H1 (cell line): ENCODE data around the gene DCTN2. TPM values are rescaled to one million over a fixed set of nuclear protein-coding genes. Genes with fewer than 3 reads are reported as not detected.

Source experiments
- ATF3 ChIP-seq: IDR thresholded peaks from 2 replicates; pipeline ENCODE4 v1.6.1; 2011; ENCODE audit warnings: low read depth, mild to moderate bottlenecking, low read length; ENCODE audit not compliant: insufficient read depth
- BRCA1 ChIP-seq: IDR thresholded peaks from 2 replicates; pipeline ENCODE4 v1.6.1; 2012; ENCODE audit warnings: low read depth, low read length, improper control_type of control experiment
- CBX5 ChIP-seq: fragments of 300-800, 300-1000 bp; sonication (generic); IDR thresholded peaks from 2 replicates; pipeline ENCODE4 v1.7.1; 2016; ENCODE audit warnings: antibody characterized with exemption, low read length, low read depth
- KDM1A ChIP-seq: fragments of 200-600, 300-600 bp; sonication (generic); IDR thresholded peaks from 2 replicates; pipeline ENCODE4 v1.7.1; 2016; ENCODE audit warnings: mild to moderate bottlenecking, low read length, borderline replicate concordance
- MAFK ChIP-seq: IDR thresholded peaks from 2 replicates; pipeline ENCODE4 v1.6.1; 2012; ENCODE audit warnings: low read depth, mild to moderate bottlenecking, improper control_type of control experiment, low read length
- POLR2A ChIP-seq, 2 experiments: IDR thresholded peaks; 1 replicate in 1 of 2; 2 replicates in 1 of 2; pipeline ENCODE4 v1.6.1; 2011; ENCODE audit warnings: low read depth in 2 of 2, low read length in 2 of 2, mild to moderate bottlenecking in 2 of 2; ENCODE audit errors: control extremely low read depth in 1 of 2
- RXRA ChIP-seq: IDR thresholded peaks from 2 replicates; pipeline ENCODE4 v1.6.1; 2011; ENCODE audit warnings: low read depth, mild to moderate bottlenecking, low read length, moderate library complexity; ENCODE audit not compliant: insufficient read depth
- TAF7 ChIP-seq: optimal IDR thresholded peaks from 2 replicates; pipeline ENCODE3; 2011; ENCODE audit warnings: low read depth, mild to moderate bottlenecking, inconsistent platforms, low read length, moderate library complexity, borderline replicate concordance
- polyA plus RNA-seq, 7 experiments: library from polyadenylated mRNA; depleted of rRNA in 3 of 7; stranded (reverse) in 5 of 7; unstranded in 2 of 7; fragments of >200 nt in 5 of 7; fragments of 200-250 nt in 2 of 7; gene quantifications; 1 replicate in 5 of 7; 2 replicates in 1 of 7; 4 replicates in 1 of 7; pipeline versions ENCODE4 v1.2.1 to v1.2.3, GENCODE V29; 2011 to 2013; ENCODE audit warnings: missing spikeins in 2 of 7, mixed read lengths in 2 of 7
- total RNA-seq: library from RNA; stranded (reverse); fragmentation: NEBNext Ultra II Directional; extraction: Animal tissue kit (Norgen Biotek cat#: 25700); gene quantifications from 2 replicates; pipeline ENCODE4 v1.2.1, GENCODE V29; 2021
- TF ChIP-seq, protein P1 (sequence below): fragments of 300-600 bp; sonication (generic); IDR thresholded peaks from 2 replicates; pipeline ENCODE4 v1.7.1; 2012; ENCODE audit warnings: low read length, moderate library complexity, mild to moderate bottlenecking, inconsistent platforms; ENCODE audit not compliant: insufficient replicate concordance

Gene DCTN2
- total and polyA plus RNA-seq, 2 of the 8 experiments (the other 6 are each of a cell fraction or from before 2014, with no cell fraction given) = 90.3 to 91.9 TPM

- TF ChIP-seq, protein P1, sequence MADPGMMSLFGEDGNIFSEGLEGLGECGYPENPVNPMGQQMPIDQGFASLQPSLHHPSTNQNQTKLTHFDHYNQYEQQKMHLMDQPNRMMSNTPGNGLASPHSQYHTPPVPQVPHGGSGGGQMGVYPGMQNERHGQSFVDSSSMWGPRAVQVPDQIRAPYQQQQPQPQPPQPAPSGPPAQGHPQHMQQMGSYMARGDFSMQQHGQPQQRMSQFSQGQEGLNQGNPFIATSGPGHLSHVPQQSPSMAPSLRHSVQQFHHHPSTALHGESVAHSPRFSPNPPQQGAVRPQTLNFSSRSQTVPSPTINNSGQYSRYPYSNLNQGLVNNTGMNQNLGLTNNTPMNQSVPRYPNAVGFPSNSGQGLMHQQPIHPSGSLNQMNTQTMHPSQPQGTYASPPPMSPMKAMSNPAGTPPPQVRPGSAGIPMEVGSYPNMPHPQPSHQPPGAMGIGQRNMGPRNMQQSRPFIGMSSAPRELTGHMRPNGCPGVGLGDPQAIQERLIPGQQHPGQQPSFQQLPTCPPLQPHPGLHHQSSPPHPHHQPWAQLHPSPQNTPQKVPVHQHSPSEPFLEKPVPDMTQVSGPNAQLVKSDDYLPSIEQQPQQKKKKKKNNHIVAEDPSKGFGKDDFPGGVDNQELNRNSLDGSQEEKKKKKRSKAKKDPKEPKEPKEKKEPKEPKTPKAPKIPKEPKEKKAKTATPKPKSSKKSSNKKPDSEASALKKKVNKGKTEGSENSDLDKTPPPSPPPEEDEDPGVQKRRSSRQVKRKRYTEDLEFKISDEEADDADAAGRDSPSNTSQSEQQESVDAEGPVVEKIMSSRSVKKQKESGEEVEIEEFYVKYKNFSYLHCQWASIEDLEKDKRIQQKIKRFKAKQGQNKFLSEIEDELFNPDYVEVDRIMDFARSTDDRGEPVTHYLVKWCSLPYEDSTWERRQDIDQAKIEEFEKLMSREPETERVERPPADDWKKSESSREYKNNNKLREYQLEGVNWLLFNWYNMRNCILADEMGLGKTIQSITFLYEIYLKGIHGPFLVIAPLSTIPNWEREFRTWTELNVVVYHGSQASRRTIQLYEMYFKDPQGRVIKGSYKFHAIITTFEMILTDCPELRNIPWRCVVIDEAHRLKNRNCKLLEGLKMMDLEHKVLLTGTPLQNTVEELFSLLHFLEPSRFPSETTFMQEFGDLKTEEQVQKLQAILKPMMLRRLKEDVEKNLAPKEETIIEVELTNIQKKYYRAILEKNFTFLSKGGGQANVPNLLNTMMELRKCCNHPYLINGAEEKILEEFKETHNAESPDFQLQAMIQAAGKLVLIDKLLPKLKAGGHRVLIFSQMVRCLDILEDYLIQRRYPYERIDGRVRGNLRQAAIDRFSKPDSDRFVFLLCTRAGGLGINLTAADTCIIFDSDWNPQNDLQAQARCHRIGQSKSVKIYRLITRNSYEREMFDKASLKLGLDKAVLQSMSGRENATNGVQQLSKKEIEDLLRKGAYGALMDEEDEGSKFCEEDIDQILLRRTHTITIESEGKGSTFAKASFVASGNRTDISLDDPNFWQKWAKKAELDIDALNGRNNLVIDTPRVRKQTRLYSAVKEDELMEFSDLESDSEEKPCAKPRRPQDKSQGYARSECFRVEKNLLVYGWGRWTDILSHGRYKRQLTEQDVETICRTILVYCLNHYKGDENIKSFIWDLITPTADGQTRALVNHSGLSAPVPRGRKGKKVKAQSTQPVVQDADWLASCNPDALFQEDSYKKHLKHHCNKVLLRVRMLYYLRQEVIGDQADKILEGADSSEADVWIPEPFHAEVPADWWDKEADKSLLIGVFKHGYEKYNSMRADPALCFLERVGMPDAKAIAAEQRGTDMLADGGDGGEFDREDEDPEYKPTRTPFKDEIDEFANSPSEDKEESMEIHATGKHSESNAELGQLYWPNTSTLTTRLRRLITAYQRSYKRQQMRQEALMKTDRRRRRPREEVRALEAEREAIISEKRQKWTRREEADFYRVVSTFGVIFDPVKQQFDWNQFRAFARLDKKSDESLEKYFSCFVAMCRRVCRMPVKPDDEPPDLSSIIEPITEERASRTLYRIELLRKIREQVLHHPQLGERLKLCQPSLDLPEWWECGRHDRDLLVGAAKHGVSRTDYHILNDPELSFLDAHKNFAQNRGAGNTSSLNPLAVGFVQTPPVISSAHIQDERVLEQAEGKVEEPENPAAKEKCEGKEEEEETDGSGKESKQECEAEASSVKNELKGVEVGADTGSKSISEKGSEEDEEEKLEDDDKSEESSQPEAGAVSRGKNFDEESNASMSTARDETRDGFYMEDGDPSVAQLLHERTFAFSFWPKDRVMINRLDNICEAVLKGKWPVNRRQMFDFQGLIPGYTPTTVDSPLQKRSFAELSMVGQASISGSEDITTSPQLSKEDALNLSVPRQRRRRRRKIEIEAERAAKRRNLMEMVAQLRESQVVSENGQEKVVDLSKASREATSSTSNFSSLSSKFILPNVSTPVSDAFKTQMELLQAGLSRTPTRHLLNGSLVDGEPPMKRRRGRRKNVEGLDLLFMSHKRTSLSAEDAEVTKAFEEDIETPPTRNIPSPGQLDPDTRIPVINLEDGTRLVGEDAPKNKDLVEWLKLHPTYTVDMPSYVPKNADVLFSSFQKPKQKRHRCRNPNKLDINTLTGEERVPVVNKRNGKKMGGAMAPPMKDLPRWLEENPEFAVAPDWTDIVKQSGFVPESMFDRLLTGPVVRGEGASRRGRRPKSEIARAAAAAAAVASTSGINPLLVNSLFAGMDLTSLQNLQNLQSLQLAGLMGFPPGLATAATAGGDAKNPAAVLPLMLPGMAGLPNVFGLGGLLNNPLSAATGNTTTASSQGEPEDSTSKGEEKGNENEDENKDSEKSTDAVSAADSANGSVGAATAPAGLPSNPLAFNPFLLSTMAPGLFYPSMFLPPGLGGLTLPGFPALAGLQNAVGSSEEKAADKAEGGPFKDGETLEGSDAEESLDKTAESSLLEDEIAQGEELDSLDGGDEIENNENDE = peak; percentile 10
- TF ChIP-seq POLR2A (IDR thresholded peaks at IDR 0.05; ENCODE audit: control extremely low read depth in 1 of 2, low read depth in 2 of 2, low read length in 2 of 2) (peak in 1 of 2 experiments; percentile 12; a peak in 1 of 3 replicates), KDM1A (no peak), TAF7 (no peak), RXRA (no peak), BRCA1 (no peak), MAFK (no peak), ATF3 (no peak), CBX5 (no peak)
Measured at GRCh38 chr12:57515934-57516541, 31.0 kb downstream of the DCTN2 start (continued).
